Measurements from ENCODE around the gene RTN4RL2.

The RTN4RL2 gene

DNA sequence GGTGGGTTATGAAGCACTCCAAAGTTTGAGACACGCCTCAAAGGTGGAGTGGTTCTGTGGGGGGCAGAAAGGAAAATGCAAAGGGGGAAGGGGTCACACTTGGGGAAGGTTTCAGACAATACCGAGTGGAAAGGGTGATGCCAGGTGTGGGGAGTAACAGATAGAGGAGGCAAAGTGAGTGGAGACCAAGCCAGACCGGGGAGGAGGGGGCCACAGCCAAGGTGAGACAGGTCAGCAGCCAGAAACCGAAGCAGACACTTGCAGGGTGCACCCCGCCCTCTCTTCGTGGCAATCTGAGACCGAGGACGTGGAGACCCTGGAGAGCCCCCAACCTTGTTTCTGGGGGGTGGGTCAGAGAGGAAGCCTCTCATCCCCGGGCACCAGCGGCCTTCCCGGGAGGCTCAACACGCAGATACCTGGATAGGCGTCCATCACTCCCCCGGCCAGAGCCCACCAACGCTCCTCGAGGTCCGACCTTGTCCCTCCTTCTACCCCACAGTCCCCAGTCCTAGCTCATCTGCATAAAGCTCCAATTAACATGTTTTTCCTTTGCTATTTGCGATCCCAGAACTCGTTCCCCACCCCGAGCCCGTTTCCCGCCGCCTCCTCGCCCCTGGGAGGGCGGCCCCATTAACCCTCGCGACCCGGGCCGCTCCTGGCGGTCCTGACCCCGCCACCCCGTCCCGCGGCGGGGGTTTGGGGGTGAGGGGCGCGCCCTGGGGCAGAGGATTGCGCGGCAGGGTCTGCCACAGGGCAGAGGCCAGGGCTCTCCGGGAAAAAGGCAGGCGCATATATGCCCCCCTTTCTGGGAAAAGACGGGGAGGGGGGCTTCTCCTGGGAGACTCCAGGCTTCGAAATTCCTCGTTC lies 21.8 kb downstream of the RTN4RL2 start:
- no peak for DNase-seq

DNA sequence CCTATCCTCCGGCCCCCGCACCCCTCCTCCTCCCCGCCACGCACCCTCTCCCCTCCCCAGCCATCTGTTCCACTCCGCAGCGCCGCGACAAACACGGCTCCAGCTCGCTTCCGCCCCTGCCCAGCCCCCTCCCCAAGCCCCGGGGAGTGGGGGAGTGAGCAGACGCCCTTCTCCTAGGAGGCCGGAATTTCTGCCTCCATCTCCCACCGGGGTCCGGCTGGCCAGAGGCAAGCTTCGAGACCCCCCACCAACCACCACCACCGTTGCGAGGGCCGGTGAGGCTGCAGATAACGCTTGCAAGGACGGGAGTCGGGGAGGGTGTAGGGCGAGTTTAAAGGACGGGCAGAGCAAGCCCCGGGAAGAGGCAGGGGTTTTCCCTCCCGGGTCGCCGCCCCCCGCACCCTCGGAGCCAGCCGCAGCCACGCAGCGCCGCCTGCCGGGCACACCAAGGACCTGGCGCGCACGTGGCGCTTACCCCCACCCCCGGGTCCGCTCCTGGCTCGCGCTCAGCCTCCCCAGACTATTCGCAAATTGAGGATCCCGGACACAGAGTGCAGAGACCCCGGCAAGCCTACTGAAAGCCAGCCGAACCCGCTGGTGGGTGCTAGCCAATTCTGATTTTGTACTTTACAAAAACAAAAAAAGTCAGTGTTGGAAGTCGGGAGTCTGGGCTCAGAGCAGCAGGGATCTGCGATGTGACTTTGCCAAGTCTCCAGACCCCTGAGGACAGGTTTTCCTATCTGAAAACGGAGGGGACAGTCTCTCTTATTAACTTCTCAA lies 22.6 kb downstream of the RTN4RL2 start:
- peak; percentile 44 for DNase-seq

GRCh38 chr11:57483562-57483918 lies 23.2 kb downstream of the RTN4RL2 start:
- DNase-seq = no peak

- no peak for DNase-seq
Measured at GRCh38 chr11:57484141-57484710, 23.9 kb downstream of the RTN4RL2 start.

GRCh38 chr11:57485217-57485990 lies 25.1 kb downstream of the RTN4RL2 start:
- DNase-seq = peak; percentile 41

DNA sequence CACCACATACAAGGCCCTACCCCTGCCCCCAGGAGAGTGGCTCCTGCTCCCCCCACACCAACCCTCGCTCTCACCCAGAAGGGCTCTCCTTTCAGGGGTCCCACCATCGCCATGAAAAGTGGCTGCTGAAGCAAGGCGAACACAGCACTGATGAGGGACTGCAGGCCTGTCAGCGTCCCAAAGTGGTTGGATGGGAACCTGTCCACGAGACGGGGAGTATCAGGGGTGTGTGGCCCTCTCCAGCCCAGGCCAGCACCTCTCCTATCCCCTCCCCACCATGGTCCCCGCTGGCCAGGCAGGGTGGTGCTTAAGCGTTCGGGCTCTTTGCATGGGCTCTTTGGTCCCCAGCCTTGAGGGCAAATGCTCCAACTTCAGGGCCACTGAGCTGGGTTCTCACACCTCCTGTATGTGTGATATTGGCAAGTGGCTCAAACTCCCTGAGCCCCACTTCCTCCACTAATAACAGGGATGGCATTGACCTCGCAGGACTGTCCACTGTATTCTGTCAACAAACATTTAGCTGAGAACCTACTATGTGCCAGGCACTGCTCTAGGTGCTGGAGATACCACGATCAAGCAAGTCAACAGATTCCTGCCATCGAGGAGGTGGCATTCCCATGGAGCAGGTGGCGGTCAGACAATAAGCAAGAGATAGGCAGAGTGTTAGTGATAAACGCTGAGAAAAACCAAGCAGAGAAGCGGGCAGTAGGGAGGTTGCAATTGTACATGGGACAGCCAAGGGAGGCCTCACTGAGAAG lies 26.9 kb downstream of the RTN4RL2 start:
- no peak for DNase-seq

GRCh38 chr11:57487920-57488659 lies 27.8 kb downstream of the RTN4RL2 start:
- no peak for DNase-seq

GRCh38 chr11:57490456-57491248 lies 30.3 kb downstream of the RTN4RL2 start:
- DNase-seq = peak; percentile 14

DNA sequence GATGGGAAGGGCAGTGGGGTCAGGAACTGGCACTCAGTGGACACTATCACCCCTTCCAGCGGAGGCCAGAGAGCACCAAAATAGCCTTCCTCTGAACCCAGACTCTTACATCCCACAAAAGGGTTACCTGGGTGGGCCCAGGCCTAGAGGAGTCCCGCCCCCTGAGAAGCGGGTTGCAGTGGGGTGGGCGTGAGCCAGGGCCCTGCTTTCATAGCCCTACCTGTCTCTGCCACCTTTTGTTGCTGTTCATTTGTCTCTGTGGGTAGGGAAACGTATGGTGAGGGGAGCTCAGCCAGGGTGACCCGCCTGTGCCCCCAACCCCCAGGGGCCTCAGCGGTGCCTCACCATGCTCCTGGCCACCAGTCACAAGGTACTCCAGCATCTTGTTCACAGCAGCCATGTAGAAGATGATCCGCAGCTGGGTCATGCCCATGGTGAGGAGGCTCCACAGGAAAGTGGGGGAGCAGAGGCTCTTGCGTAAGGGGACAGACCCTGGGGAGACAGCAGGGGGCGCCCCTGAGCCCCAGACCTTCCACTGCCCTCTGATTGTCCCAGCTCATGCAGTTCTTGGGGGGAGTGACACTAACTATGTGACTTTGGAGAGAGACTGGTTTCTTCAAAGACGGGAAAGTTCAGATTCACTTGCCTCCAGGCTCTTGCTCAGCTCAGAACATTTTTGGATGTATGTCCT lies 31.2 kb downstream of the RTN4RL2 start:
- peak; percentile 23 for DNase-seq

GRCh38 chr11:57493507-57494503 lies 33.5 kb downstream of the RTN4RL2 start:
- DNase-seq = peak; percentile 41

GRCh38 chr11:57496109-57496820 lies 35.9 kb downstream of the RTN4RL2 start:
- DNase-seq = no peak

GRCh38 chr11:57497303-57498247 lies 37.2 kb downstream of the RTN4RL2 start:
- no peak for DNase-seq

GRCh38 chr11:57498540-57498939 lies 38.2 kb downstream of the RTN4RL2 start:
- no peak for DNase-seq

GRCh38 chr11:57499413-57499982 lies 39.2 kb downstream of the RTN4RL2 start:
- peak; percentile 84 for DNase-seq

- DNase-seq = no peak
Measured at GRCh38 chr11:57499983-57500461, 39.7 kb downstream of the RTN4RL2 start.

- no peak for DNase-seq
Measured at GRCh38 chr11:57500515-57500914, 40.2 kb downstream of the RTN4RL2 start.
